Measurements from ENCODE around the gene WBP1.
"Not testable (repeated sequence)": the region's sequence is repeated elsewhere in the genome, so short reads cannot be mapped to it uniquely, and the experiment has no call there.

DNA sequence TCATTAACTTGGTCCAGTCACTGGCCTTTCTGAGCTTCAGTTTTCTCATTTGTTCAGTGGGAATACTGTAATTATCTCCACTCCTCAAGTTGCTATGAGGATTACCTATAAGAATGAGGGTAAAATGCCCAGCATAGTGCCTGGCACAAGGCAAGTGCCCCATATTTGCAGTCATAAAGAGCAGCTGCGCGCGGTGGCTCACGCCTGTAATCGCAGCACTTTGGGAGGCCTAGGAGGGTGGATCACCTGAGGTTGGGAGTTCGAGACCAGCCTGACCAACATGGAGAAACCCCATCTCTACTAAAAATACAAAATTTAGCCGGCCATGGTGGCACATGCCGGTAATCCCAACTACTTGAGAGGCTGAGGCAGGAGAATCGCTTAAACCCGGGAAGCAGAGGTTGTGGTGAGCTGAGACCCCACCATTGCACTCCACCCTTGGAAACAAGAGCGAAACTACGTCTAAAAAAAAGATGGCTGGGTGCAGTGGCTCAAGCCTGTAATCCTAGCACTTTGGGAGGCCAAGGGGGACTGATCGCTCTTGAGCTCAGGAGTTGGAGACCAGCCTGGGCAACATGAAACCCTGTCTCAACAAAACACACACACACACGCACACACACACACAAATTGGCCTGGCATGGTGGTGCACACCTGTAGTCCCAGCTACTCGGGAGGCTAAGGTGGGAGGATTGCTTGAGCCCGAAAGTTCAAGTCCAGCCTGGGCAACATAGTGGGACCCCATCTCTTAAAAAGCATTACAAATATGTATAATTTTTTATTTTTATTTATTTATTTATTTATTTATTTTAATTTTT is 15.5 kb upstream of the WBP1 start:
- TF ChIP-seq, protein P1, sequence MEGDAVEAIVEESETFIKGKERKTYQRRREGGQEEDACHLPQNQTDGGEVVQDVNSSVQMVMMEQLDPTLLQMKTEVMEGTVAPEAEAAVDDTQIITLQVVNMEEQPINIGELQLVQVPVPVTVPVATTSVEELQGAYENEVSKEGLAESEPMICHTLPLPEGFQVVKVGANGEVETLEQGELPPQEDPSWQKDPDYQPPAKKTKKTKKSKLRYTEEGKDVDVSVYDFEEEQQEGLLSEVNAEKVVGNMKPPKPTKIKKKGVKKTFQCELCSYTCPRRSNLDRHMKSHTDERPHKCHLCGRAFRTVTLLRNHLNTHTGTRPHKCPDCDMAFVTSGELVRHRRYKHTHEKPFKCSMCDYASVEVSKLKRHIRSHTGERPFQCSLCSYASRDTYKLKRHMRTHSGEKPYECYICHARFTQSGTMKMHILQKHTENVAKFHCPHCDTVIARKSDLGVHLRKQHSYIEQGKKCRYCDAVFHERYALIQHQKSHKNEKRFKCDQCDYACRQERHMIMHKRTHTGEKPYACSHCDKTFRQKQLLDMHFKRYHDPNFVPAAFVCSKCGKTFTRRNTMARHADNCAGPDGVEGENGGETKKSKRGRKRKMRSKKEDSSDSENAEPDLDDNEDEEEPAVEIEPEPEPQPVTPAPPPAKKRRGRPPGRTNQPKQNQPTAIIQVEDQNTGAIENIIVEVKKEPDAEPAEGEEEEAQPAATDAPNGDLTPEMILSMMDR (conservative IDR thresholded peaks at IDR 0.05 in 1 of 2, IDR thresholded peaks at IDR 0.05 in 1 of 2; ENCODE audit: extremely low read depth in 1 of 2, insufficient read depth in 1 of 2, low read depth in 1 of 2, low read length in 2 of 2): not testable (repeated sequence)
- not testable (repeated sequence) for TF ChIP-seq EZH2 (IDR thresholded peaks at IDR 0.05; ENCODE audit: borderline replicate concordance, low read length)
